ENCODE results near the gene PPP1R37. TPM values are rescaled to one million over a fixed set of nuclear protein-coding genes. Genes with fewer than 3 reads are reported as not detected.

The PPP1R37 gene
- polyA plus RNA-seq, 4 donors = 19.4 to 36.6 (median 32.4) TPM

DNA sequence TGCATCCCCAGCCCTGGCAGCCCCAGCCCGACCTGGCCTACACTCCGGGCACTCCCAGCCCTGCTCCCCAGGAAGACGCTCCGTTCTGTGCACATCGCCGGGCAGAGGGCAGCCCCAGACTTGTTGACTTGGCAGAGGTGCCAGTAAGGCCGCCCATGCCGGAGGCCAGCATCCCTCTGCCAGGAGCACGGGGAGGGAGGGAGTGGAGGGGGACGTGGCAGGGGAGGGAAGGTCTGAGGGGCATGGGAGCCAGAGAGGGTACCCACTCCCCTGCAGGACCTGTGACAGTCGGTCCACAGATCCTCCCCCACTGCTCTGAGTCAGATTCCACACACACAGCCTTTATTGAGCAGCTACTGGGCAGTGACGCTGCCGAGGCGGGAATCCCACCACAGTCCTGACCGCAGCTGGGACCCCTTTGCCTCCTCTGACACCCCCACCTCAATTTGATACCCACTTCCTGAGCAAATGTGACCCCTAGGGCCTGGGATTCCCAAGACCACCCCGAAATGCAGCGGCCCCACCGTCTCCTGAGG, 69.7 kb downstream of the PPP1R37 start:
- DNase-seq (ENCODE audit: low read depth in 4 of 4, low spot score in 2 of 4) = no peak

GRCh38 chr19:45163156-45163555, 70.2 kb downstream of the PPP1R37 start:
- no peak for DNase-seq (ENCODE audit: low read depth in 4 of 4, low spot score in 2 of 4)

- DNase-seq (ENCODE audit: low read depth in 4 of 4, low spot score in 2 of 4) = no peak
These were observed 70.9 kb downstream of the PPP1R37 start for GRCh38 chr19:45163751-45164460.

DNA sequence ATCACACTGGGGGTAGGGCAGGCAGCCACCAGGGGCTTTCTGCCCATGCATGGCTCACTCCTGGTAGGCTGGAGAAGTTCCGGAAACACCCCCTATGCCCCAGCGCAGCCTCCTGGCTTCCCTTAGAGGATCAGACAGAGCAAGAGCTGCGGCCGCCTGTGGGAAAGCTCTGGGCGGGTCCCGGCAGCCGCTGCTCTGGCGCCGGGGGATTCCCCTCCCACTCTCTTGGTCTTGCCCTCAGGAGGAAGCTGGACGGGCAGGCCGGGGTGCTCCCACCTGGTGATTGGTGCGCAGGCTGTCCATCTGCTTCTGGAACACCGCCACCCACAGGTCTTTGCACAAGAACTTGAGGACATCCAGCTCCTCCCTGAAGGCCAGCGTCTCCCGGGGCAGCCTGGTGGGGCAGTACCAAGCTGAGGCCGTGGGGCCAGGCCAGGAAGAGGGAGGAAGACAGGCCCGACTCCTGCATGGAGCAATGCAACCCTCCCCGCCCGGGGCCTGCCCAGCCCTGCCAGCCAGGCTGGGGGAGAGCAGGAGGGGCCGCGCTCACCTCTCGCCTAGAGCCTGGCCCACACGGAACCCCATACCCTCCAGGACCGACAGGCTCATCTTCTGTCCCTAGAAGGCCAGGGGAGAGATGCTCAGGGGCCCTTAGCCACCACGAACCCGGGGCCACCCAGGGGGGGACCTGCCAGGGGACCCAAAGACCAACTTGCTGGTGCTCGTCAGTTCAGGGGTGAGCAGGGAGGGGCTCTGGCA, 71.8 kb downstream of the PPP1R37 start:
- no peak for DNase-seq (ENCODE audit: low read depth in 4 of 4, low spot score in 2 of 4)

GRCh38 chr19:45166723-45167252, 73.8 kb downstream of the PPP1R37 start:
- no peak for DNase-seq (ENCODE audit: low read depth in 4 of 4, low spot score in 2 of 4)

- DNase-seq (ENCODE audit: low read depth in 4 of 4, low spot score in 2 of 4) = no peak
These were observed 75.9 kb downstream of the PPP1R37 start for GRCh38 chr19:45168767-45169351.

GRCh38 chr19:45169602-45170001, 76.6 kb downstream of the PPP1R37 start:
- DNase-seq (ENCODE audit: low read depth in 4 of 4, low spot score in 2 of 4) = no peak

- DNase-seq (ENCODE audit: low read depth in 4 of 4, low spot score in 2 of 4) = no peak
These were observed 77.4 kb downstream of the PPP1R37 start for GRCh38 chr19:45170146-45171106.

GRCh38 chr19:45171211-45171623, 78.2 kb downstream of the PPP1R37 start:
- no peak for DNase-seq (ENCODE audit: low read depth in 4 of 4, low spot score in 2 of 4)

- no peak for DNase-seq (ENCODE audit: low read depth in 4 of 4, low spot score in 2 of 4)
These were observed 79.2 kb downstream of the PPP1R37 start for GRCh38 chr19:45172173-45172572.

DNA sequence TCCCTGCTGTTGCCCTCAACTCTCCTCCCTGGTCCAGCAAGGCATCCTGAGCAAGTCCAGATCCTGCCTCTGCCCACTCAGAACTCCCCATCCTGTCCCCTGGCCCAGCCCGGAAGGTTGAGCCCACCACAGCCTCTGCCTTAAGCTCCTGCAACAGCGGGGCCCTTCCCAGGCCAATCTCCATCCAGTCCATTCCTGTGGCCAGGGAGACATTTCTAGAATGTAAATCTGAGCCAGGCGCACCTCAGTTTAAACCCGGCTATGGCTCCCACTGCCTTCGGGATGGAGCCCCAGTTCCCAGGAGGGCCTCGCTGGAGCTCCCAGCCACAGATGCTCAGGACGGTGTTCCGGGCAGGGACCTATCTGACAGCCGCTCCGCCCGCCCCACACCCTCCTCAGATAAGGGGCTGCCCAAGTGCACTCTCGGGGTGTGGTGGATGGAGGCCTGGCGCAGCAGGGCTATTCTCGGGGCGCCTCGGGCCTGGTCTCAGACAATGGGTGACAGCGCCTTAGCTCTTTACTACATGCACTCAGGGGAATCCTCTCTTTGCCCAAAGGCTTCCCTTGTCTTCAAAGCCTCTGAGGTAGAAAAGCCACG, 79.7 kb downstream of the PPP1R37 start:
- no peak for DNase-seq (ENCODE audit: low read depth in 4 of 4, low spot score in 2 of 4)

DNA sequence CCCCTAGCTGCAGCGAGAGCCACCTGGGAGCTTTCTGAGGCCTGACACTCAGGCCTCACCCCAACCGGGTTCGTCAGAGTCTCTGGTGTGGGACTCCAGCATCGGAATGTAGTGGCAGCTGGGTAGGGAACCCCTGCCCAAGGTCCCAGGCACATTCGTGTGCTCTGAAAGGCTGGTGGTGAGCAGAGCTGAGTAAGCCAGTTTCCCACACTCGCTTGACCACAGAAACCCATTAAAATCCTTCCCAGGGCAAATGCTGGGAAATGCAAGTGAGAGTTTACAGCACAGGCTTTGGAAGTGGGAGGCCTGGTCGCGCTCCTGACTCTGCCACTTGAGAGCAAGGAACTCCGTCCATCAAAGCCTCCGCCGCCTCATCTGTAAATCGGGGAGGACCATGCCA, 80.8 kb downstream of the PPP1R37 start:
- no peak for DNase-seq (ENCODE audit: low read depth in 4 of 4, low spot score in 2 of 4)

DNA sequence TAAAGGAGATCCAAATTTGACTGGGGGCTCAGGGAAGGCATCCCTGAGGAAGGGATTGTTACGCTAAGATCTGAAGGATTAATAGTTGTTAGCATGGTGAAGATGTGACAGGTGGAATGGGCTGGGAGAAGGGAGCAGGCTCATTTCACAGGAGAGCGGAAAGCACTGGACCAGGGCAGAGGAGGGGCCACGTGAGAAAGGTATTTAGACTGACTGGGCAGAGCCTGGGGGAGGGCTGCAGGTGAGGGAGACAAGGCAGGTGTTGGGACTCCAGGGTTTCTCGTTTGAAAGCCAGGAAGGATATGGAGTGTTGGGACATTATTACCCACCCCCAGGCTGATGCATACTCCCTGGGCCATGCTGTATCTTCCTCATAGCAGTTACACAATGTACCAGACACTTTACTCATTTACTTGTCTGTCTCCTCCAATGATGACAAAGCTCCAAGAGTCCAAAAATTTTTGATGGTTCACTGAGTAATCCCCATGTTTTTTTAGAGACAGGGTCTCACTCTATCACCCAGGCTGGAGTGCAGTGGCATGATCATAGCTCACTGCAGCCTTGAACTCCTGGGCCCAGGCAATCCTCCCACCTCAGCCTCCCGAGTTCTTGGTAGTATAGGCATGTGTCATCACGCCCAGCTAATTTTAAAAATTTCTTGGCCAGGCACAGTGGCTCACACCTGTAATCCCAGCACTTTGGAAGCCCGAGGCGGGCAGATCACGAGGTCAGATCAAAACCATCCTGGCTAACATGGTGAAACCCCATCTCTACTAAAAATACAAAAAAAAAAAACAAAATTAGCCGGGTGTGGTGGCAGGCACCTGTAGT, 82.8 kb downstream of the PPP1R37 start:
- no peak for DNase-seq (ENCODE audit: low read depth in 4 of 4, low spot score in 2 of 4)

DNA sequence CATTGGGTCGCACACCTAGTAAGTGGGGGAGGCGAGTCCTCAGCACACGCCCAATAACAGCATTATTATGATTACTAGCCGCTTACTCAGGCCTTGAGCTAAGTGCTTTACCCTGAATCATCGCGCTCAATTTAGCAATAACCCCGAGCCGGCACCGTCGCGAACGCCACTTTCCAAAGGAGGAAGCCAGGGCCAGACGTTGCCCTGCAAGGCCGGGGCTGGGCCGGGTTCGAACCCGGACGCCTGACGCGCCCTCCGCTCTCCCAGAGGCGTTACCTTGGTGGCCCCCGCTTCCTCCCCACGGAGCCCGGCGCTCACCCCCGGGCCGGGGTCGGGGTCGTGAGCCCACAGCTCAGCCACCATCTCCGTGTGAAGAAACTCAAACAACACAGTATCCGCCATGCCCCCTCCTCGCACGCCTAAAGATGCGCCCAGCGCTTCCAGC, 84.9 kb downstream of the PPP1R37 start, which contains the start of gene TRAPPC6A:
Gene TRAPPC6A (minus strand): TSS at position 421 of the 445 bp plus-strand sequence. CDS start 19 bp downstream, at position 402.
- DNase-seq (ENCODE audit: low read depth in 4 of 4, low spot score in 2 of 4) = no peak

DNA sequence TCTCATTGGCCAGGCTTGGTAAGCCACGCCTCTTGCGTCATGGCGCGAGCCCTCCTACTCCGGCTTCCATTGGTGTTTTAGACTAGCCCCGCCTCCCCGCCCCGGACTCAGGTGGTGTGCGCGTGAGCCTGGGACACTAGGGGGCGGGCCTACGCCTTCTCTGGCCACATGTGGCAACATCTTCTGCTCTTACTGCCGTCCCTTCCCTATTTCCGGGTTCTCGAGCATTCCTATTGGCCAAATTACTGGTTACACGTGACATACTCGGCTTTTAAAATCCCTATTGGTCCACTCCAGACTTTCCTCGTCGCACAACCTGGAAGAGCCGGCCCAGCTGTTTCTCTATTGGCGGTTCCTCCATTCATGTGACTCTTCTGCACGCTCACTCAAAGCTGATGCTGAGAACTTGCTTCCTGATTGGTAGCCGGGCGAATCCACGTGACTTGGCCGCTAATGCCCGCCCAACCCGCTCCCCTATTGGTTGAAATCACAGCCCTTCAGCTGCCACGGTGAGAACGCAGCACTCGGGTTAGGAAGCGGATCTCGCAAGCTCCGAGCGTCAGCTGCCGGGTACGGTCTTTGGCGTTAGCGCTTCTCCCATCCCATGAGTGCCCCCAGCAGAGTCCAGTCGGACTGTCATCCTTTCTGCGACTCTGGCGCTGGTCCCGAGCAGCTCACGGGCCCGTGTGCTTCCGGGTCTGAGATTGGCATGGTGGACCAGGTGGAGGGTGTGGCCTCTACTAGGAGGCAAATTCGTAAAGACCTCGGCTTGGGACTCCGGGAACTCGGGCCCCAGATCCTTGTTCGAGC, 85.5 kb downstream of the PPP1R37 start, which contains the start of gene BLOC1S3:
Gene BLOC1S3 (plus strand): TSS at position 523 of the 810 bp plus-strand sequence. CDS start 513 bp downstream, outside the sequence.
- peak; percentile 98 to 100 (median 99) for DNase-seq (ENCODE audit: low read depth in 4 of 4, low spot score in 2 of 4)

- no peak for DNase-seq (ENCODE audit: low read depth in 4 of 4, low spot score in 2 of 4)
These were observed 86.3 kb downstream of the PPP1R37 start for GRCh38 chr19:45179072-45179891.
